Stimulated activated effector memory CD8-positive, alpha-beta T cell treated with anti-CD3 and anti-CD28 coated beads, Interleukin-12 subunit alpha, Interleukin-12 subunit beta, amount 100 ng/mL, for 72 hours (primary cell): ENCODE data around the gene GGA3.
"Not testable (repeated sequence)": the region's sequence is repeated elsewhere in the genome, so short reads cannot be mapped to it uniquely, and the experiment has no call there.

ENCODE experiments used
- ATAC-seq: fragments of 150-1000 bp; cut with Tn5 transposase; 2 replicates; pipeline ENCODE4 v1.10.0; 2021
- DNase-seq, 2 donors: peaks; one replicate each; pipeline ENCODE4 v3.0.0; 2021 to 2022; ENCODE audit warnings: low spot score in 2 of 2
- H3K27ac Mint-ChIP-seq: one replicate; pipeline ENCODE4 v1.8.0; 2022; ENCODE audit warnings: mild to moderate bottlenecking, mixed read lengths
- H3K36me3 Mint-ChIP-seq: one replicate; pipeline ENCODE4 v1.8.0; 2022; ENCODE audit warnings: mild to moderate bottlenecking, mixed read lengths
- H3K4me1 Mint-ChIP-seq: one replicate; pipeline ENCODE4 v1.8.0; 2022; ENCODE audit warnings: mixed read lengths
- H3K4me3 Mint-ChIP-seq: one replicate; pipeline ENCODE4 v1.8.0; 2022; ENCODE audit warnings: mild to moderate bottlenecking, mixed read lengths
- H3K9me3 Mint-ChIP-seq: one replicate; pipeline ENCODE4 v1.8.0; 2022; ENCODE audit warnings: mixed read lengths

GGA3 gene

GRCh38 chr17:75288359-75288758 is 27.0 kb upstream of the GGA3 start:
- DNase-seq (no peak), ATAC-seq (no peak)
- Mint-ChIP-seq H3K4me3 (peak overlapping the region; percentile 95), H3K9me3 (no peaks in the 10 kb centered on the region), H3K4me1 (peaks cover 26% of the 10 kb centered on the region), H3K36me3 (peaks cover 52% of the 10 kb centered on the region), H3K27ac (peak overlapping the region; percentile 99)

- ATAC-seq (no peak), DNase-seq (no peak)
- no peak overlapping the region for H3K27ac Mint-ChIP-seq
- peak overlapping the region; percentile 95 for H3K4me3 Mint-ChIP-seq
- peaks cover 25% of the 10 kb centered on the region for H3K4me1 Mint-ChIP-seq
- peaks cover 64% of the 10 kb centered on the region for H3K36me3 Mint-ChIP-seq
- no peaks in the 10 kb centered on the region for H3K9me3 Mint-ChIP-seq
Measured at GRCh38 chr17:75287221-75287620, 25.8 kb upstream of the GGA3 start.

- H3K4me1 Mint-ChIP-seq, result peaks cover 21% of the 10 kb centered on the region
- DNase-seq (no peak), ATAC-seq (no peak)
- no peaks in the 10 kb centered on the region for H3K9me3 Mint-ChIP-seq
- H3K4me3 Mint-ChIP-seq, result no peak overlapping the region
- no peak overlapping the region for H3K27ac Mint-ChIP-seq
- peaks cover 84% of the 10 kb centered on the region for H3K36me3 Mint-ChIP-seq
Measured at GRCh38 chr17:75285123-75285522, 23.7 kb upstream of the GGA3 start.

GRCh38 chr17:75280189-75280588 is 18.8 kb upstream of the GGA3 start:
- not testable (repeated sequence) for H3K4me3 Mint-ChIP-seq, H3K9me3 Mint-ChIP-seq, ATAC-seq, H3K4me1 Mint-ChIP-seq, DNase-seq
- Mint-ChIP-seq H3K36me3 (peaks cover 92% of the 10 kb centered on the region), H3K27ac (peak overlapping the region; percentile 50)

- no peak overlapping the region for H3K4me3 Mint-ChIP-seq
- H3K9me3 Mint-ChIP-seq, result no peaks in the 10 kb centered on the region
- peaks cover 21% of the 10 kb centered on the region for H3K4me1 Mint-ChIP-seq
- H3K27ac Mint-ChIP-seq, result no peak overlapping the region
- DNase-seq, result no peak
- peaks cover 92% of the 10 kb centered on the region for H3K36me3 Mint-ChIP-seq
- no peak for ATAC-seq
Measured at GRCh38 chr17:75277664-75278071, 16.3 kb upstream of the GGA3 start.

- DNase-seq, result no peak
- Mint-ChIP-seq H3K4me1 (peaks cover 44% of the 10 kb centered on the region), H3K4me3 (peak overlapping the region; percentile 8), H3K9me3 (no peaks in the 10 kb centered on the region), H3K36me3 (peaks cover 77% of the 10 kb centered on the region), H3K27ac (peak overlapping the region; percentile 94)
- no peak for ATAC-seq
Measured at GRCh38 chr17:75273977-75274708, 12.7 kb upstream of the GGA3 start.

- peak overlapping the region; percentile 94 for H3K27ac Mint-ChIP-seq
- peaks cover 70% of the 10 kb centered on the region for H3K36me3 Mint-ChIP-seq
- DNase-seq (no peak), ATAC-seq (no peak)
- H3K4me3 Mint-ChIP-seq, result peak overlapping the region; percentile 83
- peaks cover 50% of the 10 kb centered on the region for H3K4me1 Mint-ChIP-seq
- no peaks in the 10 kb centered on the region for H3K9me3 Mint-ChIP-seq
Measured at GRCh38 chr17:75272848-75273184, 11.4 kb upstream of the GGA3 start.

- H3K27ac Mint-ChIP-seq, result peak overlapping the region; percentile 94
- ATAC-seq (no peak), DNase-seq (no peak)
- no peaks in the 10 kb centered on the region for H3K9me3 Mint-ChIP-seq
- peaks cover 56% of the 10 kb centered on the region for H3K4me1 Mint-ChIP-seq
- H3K36me3 Mint-ChIP-seq, result peaks cover 66% of the 10 kb centered on the region
- H3K4me3 Mint-ChIP-seq, result peak overlapping the region; percentile 83
Measured at GRCh38 chr17:75271955-75272847, 10.8 kb upstream of the GGA3 start.

- ATAC-seq, result peak; percentile 90
- peaks cover 65% of the 10 kb centered on the region for H3K36me3 Mint-ChIP-seq
Measured at GRCh38 chr17:75271233-75271954, 10.0 kb upstream of the GGA3 start.

GRCh38 chr17:75270966-75271232 is 9.5 kb upstream of the GGA3 start, which contains the start of gene MIF4GD:
Gene MIF4GD (minus strand): TSS chr17:75271231. CDS start chr17:75270195, 1,036 bp downstream.
- H3K27ac Mint-ChIP-seq, result peak within 1 kb of the TSS; percentile 94
- DNase-seq, result no peak
- H3K9me3 Mint-ChIP-seq, result no peaks in the 10 kb centered on the region
- H3K4me1 Mint-ChIP-seq, result peaks cover 59% of the 10 kb centered on the region
- H3K4me3 Mint-ChIP-seq, result peak within 1 kb of the TSS; percentile 83
- peak; percentile 43 for ATAC-seq
- H3K36me3 Mint-ChIP-seq, result peaks cover 65% of the 10 kb centered on the region

More at GRCh38 chr17:75271233-75271954, 10.0 kb upstream of the GGA3 start:
- Mint-ChIP-seq H3K4me1 (peaks cover 59% of the 10 kb centered on the region), H3K27ac (peak overlapping the region; percentile 94), H3K4me3 (peak overlapping the region; percentile 83), H3K9me3 (no peaks in the 10 kb centered on the region)
- peak; percentile 93 to 98 for DNase-seq

GRCh38 chr17:75270218-75270965 is 9.0 kb upstream of the GGA3 start:
- peaks cover 65% of the 10 kb centered on the region for H3K36me3 Mint-ChIP-seq
- peak overlapping the region; percentile 94 for H3K27ac Mint-ChIP-seq

GRCh38 chr17:75269844-75270217 is 8.4 kb upstream of the GGA3 start:
- peaks cover 54% of the 10 kb centered on the region for H3K4me1 Mint-ChIP-seq

More at GRCh38 chr17:75270218-75270965, 9.0 kb upstream of the GGA3 start:
- DNase-seq (peak; percentile 66 to 90), ATAC-seq (peak; percentile 62)
- H3K4me3 Mint-ChIP-seq, result peak overlapping the region; percentile 83
- H3K9me3 Mint-ChIP-seq, result no peaks in the 10 kb centered on the region
- H3K4me1 Mint-ChIP-seq, result peaks cover 58% of the 10 kb centered on the region

GRCh38 chr17:75267411-75268232 is 6.2 kb upstream of the GGA3 start:
- no peak overlapping the region for H3K27ac Mint-ChIP-seq
- peaks cover 45% of the 10 kb centered on the region for H3K4me1 Mint-ChIP-seq
- no peak overlapping the region for H3K4me3 Mint-ChIP-seq
- DNase-seq, result no peak
- no peak for ATAC-seq
- peaks cover 65% of the 10 kb centered on the region for H3K36me3 Mint-ChIP-seq
- no peaks in the 10 kb centered on the region for H3K9me3 Mint-ChIP-seq

More at GRCh38 chr17:75269844-75270217, 8.4 kb upstream of the GGA3 start:
- peak in 1 of 2 donors; percentile 14 for DNase-seq
- H3K27ac Mint-ChIP-seq, result peak overlapping the region; percentile 94
- H3K9me3 Mint-ChIP-seq, result no peaks in the 10 kb centered on the region
- no peak for ATAC-seq
- H3K36me3 Mint-ChIP-seq, result peaks cover 65% of the 10 kb centered on the region
- H3K4me3 Mint-ChIP-seq, result peak overlapping the region; percentile 83

GRCh38 chr17:75267153-75267410 is 5.7 kb upstream of the GGA3 start:
- H3K9me3 Mint-ChIP-seq, result no peaks in the 10 kb centered on the region
- H3K27ac Mint-ChIP-seq, result no peak overlapping the region
- H3K4me3 Mint-ChIP-seq, result no peak overlapping the region
- ATAC-seq, result no peak
- H3K4me1 Mint-ChIP-seq, result peaks cover 46% of the 10 kb centered on the region
- DNase-seq, result no peak
- peaks cover 65% of the 10 kb centered on the region for H3K36me3 Mint-ChIP-seq
